GM19395 (cell line): ENCODE measurements around the gene CEP170B.

ENCODE experiments used
- ATAC-seq: cut with Tn5 transposase; IDR thresholded peaks from one replicate; pipeline ENCODE4 v1.9.1; 2021; ENCODE audit warnings: mild to moderate bottlenecking, moderate library complexity; ENCODE audit not compliant: unreplicated experiment

The CEP170B gene

DNA sequence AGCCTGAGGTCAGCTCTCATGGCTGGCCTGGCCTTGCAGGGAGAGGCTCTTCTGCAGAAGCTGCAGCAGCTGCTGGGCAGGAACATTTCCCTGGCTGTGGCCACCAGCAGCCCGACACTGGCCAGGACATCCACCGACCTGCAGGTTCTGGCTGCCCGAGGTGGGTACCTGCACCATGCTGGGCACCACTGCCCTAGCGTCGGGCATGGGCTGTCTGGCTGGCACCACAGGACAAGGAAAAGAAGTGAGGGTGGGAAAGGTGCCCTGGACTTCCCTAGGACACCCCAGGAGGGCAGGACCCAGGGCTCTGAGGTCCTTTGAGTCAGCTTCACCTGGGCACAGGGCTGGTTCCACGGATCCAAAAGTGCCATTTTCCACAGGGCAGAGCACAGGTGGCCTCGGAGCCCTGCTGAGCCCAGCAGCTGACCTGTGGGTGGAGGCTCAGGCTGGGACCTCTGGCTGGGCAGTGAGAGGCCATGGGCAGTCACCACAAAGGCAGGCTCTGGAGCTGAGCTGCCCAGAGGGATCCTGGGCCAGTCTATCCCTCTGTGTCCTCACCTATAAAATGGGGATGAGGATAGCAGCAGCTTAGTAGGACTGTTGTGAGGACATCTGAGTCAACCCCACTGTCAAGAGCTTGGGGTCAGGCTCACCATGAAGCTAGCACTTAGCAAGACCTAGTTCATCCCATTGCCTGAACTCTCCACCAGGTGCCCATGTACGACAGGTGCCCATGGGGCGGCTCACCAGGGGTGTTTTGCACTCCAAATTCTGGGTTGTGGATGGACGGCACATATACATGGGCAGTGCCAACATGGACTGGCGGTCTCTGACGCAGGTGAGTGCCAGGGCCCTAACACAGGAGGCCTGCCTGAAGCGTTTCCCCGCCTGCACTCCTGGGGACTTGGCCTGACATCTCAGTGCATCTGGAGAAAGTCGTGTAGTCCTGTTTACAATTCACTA, 64.5 kb downstream of the CEP170B start:
- ATAC-seq, result no peak

DNA sequence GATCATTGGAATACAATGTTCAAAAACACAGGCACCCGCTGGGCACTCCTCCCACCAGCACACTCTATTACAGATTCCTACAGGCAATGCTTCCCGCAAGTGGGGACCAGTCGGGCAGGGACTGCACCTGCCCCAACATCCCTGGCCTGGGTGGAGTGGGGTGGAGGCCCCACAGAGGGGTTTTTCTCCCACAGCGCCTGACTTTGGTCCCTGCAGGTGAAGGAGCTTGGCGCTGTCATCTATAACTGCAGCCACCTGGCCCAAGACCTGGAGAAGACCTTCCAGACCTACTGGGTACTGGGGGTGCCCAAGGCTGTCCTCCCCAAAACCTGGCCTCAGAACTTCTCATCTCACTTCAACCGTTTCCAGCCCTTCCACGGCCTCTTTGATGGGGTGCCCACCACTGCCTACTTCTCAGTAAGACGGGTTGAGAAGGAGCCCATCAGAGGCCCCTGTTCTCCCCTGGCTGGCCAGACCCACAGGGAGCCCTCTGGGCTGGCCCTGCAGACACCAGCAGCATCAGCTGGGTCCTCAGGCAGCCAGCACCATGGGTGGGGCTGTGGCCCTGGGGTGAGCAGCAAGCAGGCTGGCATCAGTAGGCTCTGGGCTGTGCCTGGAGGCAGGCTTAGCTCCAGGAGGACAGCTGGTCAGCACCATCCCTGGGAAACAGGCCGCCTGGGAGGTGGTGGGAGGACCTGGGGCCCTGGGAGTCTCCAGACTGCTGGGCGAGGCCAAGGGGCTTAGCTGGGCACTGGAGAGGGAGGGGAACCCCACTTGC, 65.6 kb downstream of the CEP170B start:
- ATAC-seq, result no peak

DNA sequence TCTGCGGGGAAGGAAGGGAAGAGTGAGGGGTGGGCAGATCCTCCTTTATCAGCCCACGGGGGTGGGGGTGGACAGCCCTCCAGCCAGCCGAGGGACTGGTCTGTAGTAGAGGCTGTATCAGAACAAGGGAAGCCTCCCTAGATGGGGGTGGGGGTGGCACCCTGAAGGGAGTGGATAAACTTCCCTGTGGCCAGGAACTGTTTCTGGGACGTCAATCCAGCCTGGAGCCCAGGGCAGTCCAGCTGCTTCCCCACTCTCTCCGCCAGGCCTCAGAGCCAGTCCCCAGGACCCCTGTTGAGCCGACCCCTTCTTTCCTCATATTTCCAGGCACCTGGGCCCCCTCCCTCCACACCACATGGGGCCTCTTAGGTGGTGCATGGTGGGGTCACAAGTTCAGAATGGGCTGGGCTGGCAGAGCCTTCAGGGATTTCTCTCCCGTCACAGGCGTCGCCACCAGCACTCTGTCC, 66.3 kb downstream of the CEP170B start:
- no peak for ATAC-seq

DNA sequence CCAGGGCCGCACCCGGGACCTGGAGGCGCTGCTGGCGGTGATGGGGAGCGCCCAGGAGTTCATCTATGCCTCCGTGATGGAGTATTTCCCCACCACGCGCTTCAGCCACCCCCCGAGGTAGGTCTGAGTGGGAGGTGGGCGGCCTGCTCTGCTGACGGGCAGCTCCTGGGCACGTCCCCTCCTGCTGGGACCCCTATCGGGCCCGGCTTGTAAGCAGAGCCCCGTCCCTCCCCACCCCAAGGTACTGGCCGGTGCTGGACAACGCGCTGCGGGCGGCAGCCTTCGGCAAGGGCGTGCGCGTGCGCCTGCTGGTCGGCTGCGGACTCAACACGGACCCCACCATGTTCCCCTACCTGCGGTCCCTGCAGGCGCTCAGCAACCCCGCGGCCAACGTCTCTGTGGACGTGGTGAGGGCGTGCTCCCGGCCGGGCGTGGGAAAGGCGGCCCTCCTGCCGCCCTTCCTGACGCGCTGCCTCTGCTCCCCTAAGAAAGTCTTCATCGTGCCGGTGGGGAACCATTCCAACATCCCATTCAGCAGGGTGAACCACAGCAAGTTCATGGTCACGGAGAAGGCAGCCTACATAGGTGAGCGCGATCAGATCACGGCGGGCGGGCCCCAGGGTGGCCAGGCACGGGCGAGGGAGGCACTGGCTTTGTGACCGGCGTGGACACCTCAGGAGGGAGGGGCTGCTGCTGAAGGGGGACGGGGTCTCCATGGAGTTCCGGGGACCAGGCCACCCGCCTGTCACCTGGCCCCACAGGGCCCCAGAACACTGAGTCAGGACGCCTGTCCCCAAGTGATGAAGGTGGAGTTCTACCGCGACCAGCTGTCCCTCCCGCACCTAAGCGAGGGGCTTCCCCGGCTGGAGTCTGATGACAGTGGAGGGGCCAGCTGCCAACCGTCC, 67.0 kb downstream of the CEP170B start:
- ATAC-seq, result no peak

DNA sequence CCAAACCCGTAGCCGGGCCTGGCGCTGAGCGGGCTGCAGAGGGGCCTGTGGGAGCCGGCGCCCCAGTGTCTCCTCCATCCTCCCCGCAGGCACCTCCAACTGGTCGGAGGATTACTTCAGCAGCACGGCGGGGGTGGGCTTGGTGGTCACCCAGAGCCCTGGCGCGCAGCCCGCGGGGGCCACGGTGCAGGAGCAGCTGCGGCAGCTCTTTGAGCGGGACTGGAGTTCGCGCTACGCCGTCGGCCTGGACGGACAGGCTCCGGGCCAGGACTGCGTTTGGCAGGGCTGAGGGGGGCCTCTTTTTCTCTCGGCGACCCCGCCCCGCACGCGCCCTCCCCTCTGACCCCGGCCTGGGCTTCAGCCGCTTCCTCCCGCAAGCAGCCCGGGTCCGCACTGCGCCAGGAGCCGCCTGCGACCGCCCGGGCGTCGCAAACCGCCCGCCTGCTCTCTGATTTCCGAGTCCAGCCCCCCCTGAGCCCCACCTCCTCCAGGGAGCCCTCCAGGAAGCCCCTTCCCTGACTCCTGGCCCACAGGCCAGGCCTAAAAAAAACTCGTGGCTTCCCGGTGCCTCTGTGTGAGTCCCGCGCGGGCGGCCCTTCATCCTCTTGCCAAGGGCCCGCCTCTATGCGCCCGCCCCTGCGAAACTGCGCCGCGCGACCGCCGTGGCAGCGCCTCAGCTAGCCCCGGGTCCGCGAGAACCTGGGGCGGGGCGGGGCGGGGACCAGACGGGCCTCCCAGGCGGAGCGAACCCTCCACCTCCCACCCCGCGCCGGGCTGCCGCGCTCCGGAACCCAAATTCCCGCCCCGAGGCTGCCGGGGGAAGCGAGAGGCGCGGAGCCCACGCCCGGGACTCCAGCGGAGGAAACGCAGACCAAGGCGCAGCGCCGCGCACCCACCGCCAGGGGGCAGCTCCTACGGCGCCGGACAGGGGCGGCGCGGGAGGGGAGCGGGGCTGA, 67.9 kb downstream of the CEP170B start:
- ATAC-seq, result peak; percentile 54

DNA sequence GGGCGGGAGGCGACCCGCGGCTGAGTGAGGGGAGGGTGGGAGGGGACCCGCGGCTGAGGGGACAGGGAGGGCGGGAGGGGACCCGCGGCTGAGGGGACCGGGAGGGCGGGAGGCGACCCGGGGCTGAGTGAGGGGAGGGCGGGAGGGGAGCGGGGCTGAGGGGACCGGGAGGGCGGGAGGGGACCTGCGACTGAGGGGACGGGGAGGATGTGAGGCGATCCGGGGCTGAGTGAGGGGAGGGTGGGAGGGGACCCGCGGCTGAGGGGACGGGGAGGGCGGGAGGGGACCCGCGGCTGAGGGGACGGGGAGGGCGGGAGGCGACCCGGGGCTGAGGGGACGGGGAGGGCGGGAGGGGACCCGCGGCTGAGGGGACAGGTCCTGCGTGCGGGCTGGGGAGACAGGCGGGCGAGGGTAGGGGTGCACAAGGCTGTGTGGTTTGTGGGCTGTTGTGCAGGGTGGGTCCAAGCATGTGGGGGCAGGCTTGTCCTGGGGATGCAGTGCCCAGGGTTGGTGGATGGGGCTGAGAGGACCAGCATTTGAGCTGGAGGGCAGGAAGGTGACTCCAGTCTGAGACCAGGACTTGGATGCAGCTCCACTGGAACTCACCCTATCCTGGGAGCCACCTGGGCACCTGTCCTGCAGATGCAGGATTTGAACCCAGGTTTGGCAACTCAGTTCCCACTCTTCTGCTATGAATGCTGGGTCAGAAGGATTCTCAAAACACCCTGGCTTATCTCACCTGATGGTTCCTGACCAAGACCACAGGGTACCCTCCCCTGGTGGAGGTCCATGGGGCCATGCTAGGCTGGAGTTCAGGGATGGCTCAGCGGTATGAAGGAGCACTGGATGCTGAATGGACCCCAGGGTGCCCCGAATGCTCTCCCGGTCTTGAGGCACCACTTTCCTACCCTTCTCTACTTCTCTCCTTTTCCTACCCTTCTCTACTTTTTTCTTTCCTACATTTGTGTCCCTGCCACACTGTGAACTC, 69.0 kb downstream of the CEP170B start:
- no peak for ATAC-seq

DNA sequence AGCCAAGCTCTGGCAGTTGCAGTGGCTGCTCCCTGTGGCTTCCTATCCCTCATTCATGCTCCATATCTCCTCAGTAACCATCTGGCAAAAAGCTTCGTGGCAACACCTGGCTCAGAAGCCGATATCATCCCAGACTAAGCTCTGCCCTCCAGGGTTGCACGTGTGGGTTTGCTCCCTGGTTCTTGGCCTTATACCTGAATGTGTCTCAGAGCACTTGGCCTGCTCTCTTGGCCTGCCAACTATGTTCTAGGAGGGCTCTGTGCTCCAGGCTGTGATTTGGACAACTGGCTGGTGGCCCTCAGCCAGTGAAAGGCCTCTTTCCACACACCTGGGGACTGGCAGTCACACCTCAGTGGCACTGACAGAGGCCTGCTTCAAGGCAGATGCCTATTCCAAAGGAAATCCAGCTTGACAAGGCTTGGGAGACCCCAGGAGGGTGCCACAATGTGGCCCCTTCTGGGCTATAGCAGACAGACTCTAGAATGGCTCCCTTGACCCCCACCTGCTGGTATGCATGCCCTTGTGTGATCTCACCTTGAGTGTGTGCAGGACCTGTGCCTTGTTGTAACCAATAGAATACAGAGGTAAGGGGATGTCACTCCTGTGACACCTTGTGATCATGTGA, 70.1 kb downstream of the CEP170B start:
- no peak for ATAC-seq

DNA sequence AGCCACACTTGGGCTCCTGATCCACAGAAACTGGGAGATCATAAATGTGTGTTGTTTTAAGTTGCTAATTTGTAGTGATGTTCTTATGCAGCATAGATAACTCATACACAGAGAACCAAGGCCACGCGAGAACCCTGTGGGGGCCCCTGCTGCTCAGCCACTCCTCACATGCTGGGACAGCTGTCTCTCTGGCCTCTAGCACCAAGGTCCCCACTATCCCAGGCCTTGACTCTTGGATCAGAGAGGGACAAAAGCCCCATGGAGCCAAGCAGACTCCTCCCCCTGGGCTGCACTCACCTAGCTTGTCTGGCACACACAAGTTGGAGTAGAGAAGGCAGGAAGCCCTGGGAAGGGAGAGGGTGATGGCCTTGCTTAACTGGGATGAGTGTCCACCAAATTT, 70.9 kb downstream of the CEP170B start:
- ATAC-seq, result no peak

DNA sequence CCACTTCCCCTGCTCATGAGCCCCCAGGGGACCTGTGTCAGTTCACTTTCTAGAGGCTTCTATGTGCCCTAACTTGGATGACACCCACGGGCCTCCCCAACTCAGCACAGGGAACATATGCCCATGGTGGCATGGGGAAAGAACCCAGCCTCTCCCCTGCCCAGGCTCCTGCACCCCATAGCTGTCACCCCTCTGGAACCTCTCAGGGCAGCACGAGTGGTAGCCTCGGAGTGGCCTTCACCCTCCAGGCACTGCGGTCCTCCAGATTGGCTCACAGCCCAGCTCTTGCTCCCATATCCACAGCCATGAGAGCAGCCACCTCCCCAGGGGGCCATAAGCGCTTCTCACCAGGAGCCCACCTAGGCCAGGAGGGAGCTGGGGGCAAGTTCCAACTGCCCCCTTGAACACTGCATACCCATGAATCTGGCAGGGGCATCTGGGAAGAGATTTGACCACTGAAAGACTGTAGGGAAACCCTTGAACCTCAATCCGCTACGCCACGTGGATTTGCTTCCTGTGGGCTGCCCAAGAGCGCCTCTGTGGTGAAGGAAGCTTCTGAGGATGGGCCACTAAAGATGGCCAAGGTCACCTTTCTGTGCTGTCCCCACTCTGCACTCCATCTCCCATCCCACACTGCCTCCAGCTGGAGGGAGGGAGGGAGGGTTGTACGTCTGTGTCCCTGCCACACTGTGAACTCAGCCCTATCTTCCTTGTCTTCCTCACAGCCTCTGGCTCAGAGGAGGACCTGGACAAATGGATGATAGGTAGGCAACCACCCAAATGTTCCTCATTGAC, 71.5 kb downstream of the CEP170B start:
- no peak for ATAC-seq

DNA sequence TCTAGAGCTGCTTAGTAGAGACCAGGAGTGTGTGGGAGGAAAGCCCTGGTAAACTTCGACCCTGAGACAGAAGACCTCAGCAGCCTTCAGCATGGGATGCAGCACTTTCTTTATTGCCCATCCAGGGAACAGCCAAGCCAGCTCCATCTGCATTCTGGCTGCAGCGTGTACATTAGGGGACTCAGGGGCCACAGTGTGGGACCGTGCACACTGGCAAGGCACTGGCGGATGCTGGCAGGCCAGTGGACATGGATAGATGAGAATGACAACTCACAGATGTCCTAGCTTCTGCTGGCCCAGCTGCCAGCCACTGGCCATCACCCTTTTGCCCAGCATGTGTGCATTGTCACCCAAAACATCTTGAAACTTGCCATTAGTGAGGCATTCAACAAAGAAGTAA, 72.1 kb downstream of the CEP170B start:
- no peak for ATAC-seq

DNA sequence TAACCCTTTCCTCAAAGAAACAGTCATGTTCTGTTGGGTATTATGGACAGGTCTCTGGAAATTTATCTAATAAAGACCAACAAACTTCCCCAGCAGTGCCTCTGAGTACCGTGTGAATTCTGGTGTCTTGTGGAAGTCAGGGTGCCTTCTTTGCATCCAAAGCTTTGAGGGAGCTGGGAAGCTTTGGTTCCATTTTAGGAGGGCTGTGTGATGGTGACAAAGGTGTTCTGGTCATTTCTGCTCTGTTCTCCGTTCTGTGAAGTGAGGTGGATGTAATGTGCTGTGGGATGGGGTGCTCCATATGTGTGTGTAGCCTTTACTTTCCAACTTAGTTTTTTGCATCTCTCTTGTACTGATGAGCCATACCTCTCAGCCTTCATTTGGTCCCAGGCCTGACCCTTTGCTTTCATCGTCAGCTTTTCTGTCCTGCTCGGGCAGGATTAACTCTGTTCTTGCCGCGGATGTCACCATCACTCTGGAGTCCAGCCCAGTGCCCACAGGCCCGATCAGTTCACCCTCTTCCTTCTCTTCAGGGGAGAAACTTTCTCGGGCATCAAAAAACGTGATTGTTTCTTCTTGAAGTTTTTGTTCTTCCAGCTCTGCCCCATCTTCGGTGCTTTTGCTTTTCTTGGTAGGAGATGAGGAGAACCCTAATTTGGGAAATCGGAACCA, 72.8 kb downstream of the CEP170B start:
- ATAC-seq, result no peak

DNA sequence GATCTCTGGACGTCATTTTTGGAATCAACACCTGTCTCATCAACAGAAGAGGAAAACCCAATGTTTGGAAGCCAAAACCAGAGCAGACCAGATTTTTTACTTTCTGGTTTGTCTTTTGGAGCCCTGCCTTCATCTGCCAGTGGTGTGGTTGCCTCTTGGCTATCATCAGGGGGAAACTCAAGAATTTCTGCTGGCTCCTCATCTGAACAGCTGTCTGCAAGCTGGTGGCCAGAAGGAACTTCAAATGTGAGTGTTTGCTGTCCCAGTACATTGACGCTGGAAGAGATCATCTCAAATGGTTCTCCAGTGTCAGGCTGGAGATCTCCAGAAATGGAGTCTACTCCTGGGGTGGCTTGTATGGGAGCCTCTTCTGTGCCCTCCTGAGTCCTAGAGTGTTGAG, 73.4 kb downstream of the CEP170B start:
- no peak for ATAC-seq

DNA sequence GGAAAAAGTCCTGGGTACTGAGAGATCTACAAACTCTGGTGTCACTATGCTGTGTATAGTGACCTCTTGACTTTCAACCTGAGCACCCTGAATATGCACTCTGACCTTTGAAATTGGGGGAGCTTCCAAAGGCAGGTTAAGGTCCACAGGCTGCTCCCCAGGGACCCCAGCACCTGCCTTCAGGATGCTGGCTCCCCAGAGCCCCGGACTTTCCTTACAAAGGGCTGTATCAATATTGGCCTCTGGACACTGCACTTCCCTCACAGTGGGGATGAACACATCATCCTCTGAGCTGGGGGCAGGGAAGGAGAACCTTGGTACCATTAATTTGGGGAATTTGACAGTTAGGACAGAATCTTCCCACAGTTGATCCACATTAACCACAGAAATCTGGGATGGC, 73.9 kb downstream of the CEP170B start:
- ATAC-seq, result no peak

DNA sequence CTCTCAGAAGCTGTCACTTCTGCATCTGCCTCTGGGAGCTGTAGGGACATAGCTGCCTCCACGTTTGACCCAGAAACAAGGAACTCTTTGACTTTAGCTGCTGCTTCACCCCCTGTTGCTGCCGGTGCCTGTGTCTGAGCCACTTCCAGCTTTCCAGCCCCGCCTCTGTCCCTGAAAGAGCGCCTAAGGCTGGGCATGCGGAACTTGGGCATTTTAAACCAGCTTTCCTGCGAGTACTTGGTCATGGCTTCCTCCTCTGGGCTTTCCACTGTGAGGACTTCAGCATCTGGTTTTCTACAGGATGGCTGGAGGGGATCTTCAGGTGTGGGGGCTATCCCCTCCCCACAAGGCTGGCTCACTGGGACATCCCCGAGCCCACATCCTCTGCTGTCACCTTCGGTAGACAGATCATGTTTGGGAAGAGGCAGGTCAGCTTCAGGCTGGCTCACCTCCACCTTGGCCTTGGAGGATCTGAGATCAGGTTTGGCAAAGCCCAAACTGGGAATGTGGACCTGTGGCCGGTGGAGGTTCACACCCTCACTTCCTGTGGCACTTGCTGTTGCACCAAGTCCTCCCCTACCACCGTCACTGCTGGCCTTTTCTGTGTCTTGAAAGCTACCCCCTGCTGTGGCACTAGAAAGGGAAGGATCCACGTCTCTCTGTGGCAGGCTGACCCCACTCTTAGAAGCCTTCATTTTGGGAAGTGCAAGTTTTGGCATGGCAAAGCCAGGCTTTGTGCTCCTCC, 74.8 kb downstream of the CEP170B start:
- no peak for ATAC-seq

DNA sequence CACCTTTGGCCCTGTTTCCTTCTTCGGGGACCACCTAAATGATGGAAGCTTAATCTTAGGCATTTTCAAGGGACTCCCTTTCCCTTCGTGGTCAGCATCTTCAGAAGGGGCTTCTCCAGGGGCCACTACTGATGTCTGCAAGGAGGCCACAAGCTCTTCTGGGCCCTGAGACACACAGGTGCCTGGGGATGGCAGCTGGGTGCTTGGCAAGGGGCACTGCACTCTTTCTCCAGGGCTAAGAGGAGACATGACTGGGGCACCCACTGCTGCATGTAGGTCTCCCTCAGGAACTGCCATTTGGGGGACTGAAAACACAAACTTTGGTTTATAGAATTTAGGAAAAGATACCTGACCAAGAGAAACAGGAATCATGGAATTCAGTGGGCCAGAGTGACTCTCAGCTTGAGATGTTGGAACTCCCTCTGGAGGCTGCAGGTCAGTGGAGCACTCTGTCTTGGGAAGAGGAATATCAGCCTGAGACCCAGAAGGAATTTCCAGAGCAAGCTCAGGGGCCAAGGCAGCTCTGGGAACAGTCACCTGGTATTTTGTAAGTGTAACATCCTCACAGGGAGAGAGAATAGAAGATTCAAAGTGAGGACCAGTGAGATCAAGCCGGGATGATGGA, 75.6 kb downstream of the CEP170B start:
- ATAC-seq, result no peak
